Stimulated activated CD4-positive, alpha-beta T cell treated with anti-CD3 and anti-CD28 coated beads, Interleukin-15, amount 100 ng/mL, for 1 hour (primary cell): ENCODE measurements around the gene ARIH1.

Experiments
- DNase-seq, 2 donors: peaks; one replicate each; pipeline ENCODE4 v3.0.0-alpha.2; 2020; ENCODE audit warnings: low read depth in 1 of 2, low spot score in 1 of 2

ARIH1 gene

DNA sequence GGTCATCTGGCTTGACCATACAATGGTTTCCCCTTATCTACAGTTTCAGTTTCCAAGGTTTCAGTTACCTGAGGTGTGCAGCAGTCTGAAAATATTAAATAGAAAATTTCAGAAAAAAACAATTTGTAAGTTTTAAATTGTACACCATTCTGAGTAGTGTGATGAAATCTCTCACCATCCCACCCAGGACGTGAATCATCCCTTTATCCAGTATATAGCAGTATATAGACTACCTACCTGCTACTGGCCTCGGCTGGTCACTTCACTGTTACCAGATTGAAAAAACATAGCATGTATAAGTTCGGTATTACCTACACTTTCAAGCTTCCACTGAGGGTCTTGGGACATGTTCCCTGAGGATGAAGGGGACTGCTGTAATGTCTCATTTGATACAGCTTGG lies 12.0 kb downstream of the ARIH1 start:
- no peak for DNase-seq

DNA sequence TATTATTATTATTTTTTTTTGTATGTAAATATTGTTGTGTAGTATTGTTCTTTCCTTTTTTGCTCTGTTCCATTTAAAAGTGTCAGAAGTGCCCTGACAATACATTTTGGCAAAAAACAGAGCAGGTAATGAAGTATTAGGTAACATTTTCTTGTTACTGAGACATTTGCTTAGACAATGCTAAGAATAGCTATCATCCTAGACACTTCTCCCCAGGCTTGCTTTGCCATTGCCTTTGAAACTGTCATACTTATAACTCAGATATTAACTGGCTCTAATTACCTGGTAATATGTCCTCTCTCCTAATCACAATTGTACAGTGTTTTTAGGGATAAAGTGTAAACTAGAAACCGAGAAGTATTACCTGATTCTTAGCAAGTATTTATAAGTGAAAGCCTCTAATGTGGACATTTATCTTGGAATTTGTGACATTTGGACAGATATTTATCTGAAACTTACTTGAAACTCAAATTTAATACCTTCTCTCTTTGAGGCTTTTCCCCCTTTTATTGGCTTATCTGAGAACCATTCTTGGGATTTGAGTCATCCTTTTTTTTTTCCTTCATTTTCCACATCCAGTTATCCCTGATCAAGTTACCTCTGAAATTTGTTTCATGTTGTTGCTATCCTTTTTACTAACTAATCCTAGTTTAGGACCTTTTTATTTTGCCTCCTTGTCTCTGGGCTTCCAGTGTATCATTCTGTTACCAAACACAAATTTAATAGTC lies 13.1 kb downstream of the ARIH1 start:
- DNase-seq, result no peak

DNA sequence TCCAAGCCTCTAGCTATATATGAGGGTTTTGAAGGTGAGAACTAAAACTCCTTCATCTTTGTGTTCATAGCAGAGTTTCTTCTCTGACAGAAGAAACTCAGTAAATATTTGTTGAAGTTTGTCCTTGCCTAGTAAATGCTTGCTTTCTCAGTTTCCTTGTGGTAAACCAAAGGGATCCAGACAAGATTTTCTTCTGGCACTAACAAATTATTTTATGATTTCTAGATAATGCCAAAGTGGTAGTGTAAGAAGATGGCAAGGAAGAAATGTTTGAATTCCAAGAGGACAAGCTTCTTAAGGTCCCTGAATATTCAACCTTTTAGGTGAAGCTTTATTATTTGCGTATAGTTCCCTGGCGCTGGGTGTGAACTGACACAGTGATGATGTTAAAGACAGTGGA lies 14.4 kb downstream of the ARIH1 start:
- no peak for DNase-seq

DNA sequence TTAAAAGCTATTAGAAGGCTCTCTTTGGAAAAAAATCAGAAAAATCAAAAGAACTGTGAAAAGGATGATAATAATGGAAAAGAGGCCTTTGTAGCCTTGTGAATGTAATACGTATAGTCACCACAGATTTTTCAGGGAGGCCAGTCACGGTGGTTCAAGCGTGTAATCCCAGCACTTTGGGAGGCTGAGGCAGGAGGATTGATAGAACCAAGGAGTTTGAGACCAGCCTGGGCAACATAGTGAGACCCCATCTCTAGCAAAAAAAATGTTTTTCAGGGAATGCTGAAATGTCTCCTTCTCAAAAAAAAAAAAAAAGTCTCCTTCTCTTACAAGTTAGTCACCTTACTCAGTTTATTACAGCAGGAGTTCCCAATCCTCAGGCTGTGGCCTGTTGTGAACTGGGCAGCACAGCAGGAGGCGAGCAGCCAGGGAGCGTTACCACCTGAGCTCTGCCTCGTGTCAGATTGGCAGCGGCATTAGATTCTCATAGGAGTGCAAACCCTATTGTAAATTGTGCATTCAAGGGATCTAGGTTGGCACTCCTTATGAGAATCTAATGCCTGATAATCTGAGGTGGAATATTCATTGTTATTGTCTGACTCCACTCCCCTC lies 15.9 kb downstream of the ARIH1 start:
- DNase-seq, result no peak

DNA sequence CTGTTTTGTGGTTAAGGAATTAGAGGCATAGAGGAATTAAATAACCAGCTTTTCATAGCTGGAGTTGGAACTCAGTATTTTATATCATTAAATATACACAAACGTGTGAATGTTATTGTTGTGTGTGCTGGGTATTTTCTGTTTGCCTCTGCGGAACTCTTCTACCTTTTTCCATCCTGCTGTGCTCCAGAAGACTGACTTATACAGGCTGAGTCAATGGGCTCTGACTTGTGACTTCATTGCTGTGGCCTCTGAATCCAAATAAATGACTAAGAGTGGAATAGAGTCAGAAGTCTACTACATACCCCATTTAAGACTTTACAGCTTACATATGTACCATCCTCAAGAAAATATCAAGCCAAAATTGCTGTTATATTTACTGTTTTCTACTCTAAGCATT lies 17.6 kb downstream of the ARIH1 start:
- no peak for DNase-seq

DNA sequence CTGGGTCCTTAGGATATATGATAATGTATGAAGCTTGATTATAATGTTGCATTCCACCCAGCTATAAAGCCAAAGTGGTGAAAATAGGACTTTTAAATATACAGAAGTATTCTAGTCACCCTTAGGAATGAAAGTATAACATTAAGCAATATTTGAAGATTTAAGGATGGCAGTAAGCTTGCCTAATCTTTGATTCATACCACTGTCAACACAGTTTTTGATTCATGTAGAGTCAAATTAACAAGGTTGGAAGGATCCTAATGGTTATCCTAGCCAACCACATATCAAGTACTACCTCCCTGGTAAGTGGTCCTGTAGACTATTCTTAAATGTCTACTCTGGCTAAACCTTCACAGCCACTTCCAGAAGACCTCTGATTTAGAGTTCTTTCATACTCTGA lies 18.6 kb downstream of the ARIH1 start:
- DNase-seq, result no peak

DNA sequence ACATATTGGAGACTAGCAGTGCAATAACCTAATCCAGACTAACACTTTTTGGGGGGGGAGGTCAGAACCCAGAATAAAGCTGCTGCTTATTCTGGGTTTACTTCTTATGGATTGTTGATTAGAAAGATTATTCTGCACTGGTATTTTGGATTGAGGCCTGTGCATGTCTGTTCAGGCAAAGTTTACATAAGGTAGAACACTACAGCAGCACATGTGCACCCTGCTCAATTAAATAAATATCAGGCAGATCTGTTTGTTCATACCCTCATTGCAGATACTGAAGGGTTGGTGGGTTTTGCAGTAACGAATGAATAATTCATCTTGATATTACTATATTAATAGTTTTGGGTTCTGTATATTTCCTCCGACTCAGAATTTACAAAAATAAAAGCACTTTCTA lies 19.1 kb downstream of the ARIH1 start:
- DNase-seq, result no peak

DNA sequence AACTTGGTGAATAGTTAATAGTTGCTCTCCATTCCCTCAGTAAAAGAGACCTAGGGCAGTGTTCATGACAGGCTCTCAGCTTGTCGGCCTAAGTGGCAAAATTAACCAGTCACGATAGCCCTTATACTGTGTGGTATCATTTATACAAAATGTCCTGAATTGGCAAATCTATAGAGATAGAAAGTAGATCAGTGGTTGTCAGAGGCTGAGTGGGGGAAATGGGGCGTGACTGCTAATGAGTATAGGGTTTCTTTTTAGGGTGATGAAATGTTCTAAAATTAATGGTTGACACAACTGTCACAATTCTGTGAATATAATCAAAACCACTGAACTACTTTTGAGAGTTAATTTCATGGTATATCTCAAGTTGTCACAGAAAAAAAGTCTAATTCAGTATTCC lies 20.9 kb downstream of the ARIH1 start:
- no peak for DNase-seq

DNA sequence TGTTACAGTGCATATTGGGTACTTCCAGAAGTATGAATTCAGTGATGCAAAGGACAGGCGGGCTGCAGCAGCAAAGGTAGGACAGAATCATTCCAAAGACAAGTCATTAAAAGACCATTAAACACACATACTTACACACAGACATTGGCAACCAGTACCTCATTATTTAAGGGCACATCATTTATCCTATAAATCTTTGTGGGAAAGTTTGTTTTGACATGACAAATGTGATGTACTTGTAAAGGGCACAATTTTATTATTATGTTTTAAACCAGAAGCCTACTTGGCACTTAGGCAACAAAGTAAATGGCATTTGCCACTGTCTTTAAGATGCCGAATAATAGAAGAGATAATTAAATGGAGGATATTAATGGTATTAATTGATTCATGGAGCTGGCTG lies 22.7 kb downstream of the ARIH1 start:
- no peak for DNase-seq

DNA sequence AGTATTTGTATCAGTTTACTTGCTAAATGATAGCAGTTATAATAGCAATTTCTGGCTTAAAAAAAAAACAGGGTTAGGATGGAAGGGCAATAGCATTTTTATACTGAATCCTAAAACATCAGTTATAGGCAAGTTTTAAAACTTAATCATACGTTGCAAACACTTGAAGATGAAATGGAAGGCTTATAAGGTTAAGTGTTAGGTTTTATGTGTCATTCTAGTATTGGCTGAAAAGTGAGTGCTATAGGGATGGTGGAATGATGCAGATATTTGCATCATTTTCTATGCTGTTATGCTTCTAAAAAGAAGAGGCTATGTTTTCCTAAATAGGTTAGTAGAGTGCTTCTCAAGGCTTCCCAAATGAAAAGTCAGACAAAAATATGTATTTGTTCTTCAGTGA lies 23.3 kb downstream of the ARIH1 start:
- DNase-seq, result no peak

DNA sequence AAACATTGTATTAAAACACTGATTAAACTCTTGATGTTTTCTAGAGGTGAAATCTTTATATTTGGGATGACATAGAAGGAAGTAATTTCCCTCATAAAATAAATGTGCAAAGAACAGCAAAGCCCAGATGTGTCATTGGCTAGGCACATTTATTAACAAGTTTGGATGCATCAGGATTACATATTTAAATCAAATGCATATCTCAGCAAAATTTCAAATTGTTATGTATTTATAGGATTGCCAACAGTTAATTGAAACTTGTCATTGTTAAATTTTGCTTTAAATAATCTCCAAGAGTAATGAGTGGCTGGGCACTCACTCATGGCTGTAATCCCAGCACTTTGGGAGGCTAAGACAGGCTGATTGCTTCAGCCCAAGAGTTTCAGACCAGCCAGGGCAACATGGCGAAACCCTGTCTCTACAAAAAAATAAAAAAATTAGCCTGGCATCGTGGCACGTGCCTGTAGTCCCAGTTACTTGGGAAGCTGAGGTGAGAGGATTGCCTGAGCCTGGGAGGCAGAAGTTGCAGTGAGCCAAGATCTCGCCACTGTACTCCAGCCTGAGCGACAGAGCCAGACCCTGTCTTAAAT lies 28.2 kb downstream of the ARIH1 start:
- no peak for DNase-seq

DNA sequence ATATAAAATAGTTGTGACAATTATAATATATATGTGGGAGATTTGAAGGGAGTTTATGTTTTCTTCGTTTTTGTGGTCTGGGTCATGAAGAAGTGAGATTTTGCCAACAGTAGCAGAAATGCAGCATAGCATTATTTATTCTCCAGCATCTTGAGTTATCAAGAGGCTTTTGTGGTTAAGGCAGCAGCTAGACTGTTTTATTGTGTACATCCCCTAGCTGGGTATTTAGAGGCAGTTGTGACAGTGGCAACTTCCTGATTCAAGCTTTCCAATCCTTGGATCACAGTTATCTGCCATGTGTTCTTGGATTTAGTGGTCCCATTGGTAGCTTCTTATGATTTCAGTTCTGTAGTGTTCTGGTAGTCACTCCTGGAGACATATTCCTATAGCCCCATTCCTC lies 29.0 kb downstream of the ARIH1 start:
- DNase-seq, result no peak

DNA sequence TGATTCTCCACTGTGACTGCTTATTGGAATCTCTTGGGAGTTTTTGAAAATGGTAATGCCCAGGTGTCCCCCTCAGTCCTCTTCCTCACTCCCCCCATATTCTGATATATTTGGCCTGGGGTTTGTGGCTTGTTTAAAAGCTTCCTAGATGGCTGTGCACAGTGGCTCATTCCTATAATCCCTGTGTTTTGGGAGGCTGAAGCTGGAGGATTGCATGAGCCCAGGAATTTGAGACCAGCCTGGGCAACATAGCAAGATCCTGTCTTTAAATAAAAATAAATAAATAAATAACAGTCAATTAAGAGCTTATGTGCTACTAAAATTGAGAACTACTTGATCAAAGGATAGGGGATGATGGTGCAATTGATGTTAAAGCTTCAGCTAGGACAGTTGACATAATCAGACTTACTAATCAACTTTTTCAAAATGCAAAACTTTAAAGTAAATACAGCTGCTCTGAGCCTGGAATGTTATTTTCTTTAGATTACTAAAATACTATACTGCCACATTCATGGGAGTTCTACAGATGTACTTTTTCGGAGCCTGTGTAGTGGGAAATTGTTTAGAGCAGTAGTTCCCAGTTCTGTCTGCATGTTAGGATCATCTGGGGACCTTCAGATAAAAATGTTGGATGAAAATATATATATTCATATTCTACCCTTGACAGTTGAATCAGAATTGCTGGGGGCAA lies 33.4 kb downstream of the ARIH1 start:
- DNase-seq, result no peak

DNA sequence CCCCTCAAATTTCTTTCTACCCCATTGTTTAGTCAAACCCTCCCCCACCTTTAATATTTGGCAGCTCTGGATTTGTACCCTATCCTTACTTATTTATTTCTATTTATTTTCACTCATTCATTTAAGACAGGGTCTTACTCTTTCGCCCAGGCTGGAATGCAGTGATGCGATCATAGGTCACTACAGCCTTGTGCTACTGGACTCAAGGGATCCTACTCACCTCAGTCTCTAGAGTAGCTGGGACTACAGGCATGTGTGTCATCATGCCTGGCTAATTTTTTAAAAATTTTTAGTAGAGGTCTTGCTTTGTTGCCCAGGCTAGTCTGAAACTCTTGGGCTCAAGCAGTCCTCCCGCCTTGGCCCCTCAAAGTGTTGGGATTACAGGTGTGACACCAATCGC lies 35.4 kb downstream of the ARIH1 start:
- no peak for DNase-seq

DNA sequence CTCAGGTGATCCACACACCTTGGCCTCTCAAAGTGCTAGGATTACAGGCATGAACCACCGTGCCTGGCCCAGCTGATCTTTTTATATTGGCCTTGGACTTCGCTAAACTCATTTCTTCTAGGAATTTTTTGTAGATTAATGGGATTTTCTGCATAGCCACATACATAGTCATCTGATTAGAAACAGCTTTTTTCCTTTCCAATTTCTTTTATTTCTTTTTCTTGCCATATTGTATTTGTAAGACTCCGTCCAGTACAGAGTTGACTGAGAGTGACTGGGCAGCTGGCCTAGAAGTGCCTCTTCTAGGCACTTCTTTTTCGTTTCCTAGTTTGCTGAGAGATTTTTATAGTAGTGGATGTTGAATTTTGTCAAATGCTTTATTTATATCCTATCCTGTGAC lies 37.4 kb downstream of the ARIH1 start:
- DNase-seq, result no peak

DNA sequence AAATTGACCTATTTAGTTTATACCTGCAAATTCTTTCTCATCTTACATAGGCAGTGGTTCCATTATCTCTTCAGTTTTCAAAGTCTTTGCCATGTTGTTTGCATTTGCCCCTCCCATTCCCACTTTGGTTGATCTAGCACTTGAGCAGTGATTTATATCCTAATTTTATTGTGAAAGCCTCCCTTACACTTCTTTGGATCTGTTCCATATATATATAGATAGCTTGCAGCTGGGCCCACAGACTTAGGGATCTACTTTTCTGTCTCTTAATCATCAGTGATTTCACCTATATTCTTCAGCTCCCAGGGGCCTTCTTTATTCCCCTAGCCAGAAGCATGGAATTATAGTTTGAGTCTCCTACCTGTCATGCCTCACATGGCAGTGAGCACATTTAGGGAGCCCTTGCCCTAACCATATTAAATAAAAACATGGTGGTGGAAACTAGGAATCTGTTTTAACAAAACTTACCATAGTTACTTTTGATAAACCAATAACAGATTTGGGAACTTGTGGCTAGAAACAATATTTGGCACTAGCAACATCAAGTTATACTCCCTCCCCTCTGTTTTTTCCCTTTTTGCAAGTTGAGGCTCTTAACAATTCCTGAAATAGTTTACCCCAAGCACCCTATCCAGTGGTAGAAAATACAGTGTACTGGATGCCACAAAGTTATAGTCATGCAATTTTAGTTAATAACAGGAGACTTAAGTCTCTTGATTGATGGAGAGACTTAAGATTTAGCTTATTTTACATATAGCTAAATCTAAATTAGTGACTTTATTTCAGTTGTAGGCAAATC lies 41.7 kb downstream of the ARIH1 start:
- no peak for DNase-seq

DNA sequence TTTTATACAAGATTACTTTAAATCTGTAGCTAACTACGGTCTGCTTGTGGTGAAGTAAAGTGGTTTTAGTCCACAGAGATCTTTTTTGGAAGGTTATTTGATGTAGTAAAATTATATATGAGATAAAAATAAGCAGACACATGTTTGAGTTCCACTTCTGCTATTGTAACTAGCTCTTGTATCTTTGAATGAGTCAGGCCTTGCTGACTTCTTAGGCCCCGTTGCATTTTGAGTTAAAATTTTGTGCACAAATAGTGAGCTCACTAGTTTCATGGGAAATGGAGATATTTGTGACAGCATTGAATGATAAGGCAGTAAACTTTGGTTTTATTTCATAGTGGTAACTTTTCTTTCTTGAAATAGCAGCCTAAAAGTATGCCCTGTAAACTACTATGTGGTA lies 42.6 kb downstream of the ARIH1 start:
- DNase-seq, result no peak

DNA sequence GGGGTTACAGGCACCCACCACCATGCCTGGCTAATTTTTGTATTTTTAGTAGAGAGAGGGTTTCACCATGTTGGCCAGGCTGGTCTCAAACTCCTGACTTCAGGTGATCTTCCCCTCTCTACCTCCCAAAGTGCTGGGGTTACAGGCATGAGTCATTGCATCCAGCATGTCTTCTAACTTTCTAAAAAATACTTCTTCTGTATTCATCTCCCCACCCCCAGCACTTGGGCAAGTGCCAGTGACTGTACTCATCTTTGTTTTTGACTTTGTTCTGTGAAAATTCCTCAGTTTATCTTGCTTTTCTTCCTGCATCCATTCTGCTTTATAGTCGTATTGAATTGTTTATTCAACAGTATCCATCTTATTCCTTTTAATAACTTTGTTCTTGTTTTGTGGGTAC lies 47.6 kb downstream of the ARIH1 start:
- DNase-seq, result no peak

DNA sequence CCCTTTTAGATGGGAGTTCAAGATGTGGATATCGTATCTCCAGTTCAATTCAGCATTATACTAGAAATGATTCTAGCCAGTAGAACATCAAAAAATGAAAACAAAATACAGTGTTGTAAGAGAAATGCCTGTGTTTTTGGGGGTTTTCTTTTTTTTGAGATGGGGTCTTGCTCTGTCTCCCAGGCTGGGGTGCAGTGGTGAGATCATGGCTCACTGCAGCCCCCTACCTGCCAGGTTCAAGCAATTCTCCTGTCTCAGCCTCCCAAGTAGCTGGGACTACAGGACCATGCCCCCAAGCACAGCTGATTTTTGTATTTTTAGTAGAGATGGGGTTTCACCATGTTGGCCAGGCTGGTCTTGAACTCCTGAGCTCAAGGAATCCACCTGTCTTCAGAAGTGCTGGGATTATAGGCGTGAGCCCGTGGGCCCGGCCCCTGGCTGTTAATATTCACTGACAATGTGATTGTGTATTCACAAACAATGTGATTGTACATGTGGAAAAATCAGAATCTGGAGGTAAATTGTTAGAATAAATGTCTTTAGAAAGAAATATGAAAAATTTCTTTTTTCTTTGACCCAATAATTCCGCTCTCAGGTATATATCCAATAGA lies 59.0 kb downstream of the ARIH1 start:
- DNase-seq, result no peak

DNA sequence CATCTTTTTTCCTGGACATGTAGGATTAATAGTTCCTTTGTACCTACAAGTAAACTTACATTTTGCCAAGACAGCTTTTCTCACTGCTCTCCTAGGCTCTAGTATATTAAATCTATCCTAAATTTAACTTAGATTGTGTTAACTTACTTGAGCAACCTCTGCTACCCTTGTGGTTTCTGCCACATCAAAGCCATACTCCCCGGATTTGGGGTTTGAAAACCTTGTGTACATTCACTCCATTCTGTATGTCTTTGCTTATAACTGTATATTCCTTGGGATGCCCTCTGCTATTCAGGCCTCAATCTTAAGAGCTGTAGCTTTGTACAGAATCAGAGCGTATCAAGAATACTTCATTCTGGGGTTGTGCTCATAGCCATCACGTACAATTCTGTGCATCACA lies 60.4 kb downstream of the ARIH1 start:
- DNase-seq, result no peak

DNA sequence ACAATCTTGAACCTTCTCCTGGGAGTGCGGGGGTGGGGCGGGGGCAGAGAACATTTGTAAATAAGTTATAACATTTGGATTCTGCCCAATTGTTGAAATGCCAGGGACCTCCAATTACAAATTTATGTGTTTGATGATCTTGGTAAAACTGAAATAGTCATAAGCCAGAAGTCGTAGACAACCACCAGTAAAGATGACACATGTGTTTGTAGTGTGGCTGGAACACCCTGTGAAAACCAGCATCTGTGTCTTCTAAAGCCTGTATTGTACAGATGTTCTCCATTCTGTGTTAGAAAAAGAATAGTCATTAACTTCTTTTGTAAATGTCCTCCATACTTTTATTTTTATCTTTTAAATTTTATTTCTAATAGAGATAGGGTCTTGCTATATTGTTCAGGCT lies 61.8 kb downstream of the ARIH1 start:
- DNase-seq, result no peak
